H9 (cell line): ENCODE measurements around the gene ITGB3. TPM values are rescaled to one million over a fixed set of nuclear protein-coding genes. Genes with fewer than 3 reads are reported as not detected.

Experiments used
- DNase-seq: peaks from one replicate; pipeline ENCODE4 v3.0.0-alpha.2; 2017
- H2AFZ ChIP-seq: one replicate; pipeline ENCODE4 v1.6.1; 2013; ENCODE audit warnings: mild to moderate bottlenecking, low read length, control low read depth, moderate library complexity
- H2AK5ac ChIP-seq: 2 replicates; pipeline ENCODE4 v1.6.1; 2013; ENCODE audit warnings: low read length, control low read depth, mixed read lengths; ENCODE audit not compliant: insufficient read length
- H2BK120ac ChIP-seq: one replicate; pipeline ENCODE4 v1.6.1; 2013; ENCODE audit warnings: low read depth, mild to moderate bottlenecking, low read length, control low read depth, inconsistent platforms; ENCODE audit not compliant: poor library complexity, severe bottlenecking
- H2BK12ac ChIP-seq: 2 replicates; pipeline ENCODE4 v1.6.1; 2013; ENCODE audit warnings: low read length, control low read depth, mixed read lengths, low read depth; ENCODE audit not compliant: insufficient read length
- H2BK15ac ChIP-seq: 2 replicates; pipeline ENCODE4 v1.6.1; 2013; ENCODE audit warnings: low read depth, low read length, control low read depth
- H2BK20ac ChIP-seq: one replicate; pipeline ENCODE4 v1.6.1; 2013; ENCODE audit warnings: low read depth, mild to moderate bottlenecking, low read length, control low read depth, inconsistent platforms; ENCODE audit not compliant: poor library complexity, severe bottlenecking
- H2BK5ac ChIP-seq: 2 replicates; pipeline ENCODE4 v1.6.1; 2013; ENCODE audit warnings: low read length, control low read depth, mixed read lengths; ENCODE audit not compliant: insufficient read length
- H3K14ac ChIP-seq: 2 replicates; pipeline ENCODE4 v1.6.1; 2013; ENCODE audit warnings: low read length, control low read depth; ENCODE audit not compliant: insufficient read depth
- H3K18ac ChIP-seq: 2 replicates; pipeline ENCODE4 v1.6.1; 2013; ENCODE audit warnings: low read depth, mild to moderate bottlenecking, mixed read lengths, low read length, control low read depth; ENCODE audit not compliant: insufficient read length
- H3K23ac ChIP-seq: 2 replicates; pipeline ENCODE4 v1.6.1; 2013; ENCODE audit warnings: low read length, control low read depth, mixed read lengths, low read depth; ENCODE audit not compliant: insufficient read length
- H3K23me2 ChIP-seq: 2 replicates; pipeline ENCODE4 v1.6.1; 2013; ENCODE audit warnings: low read depth, mild to moderate bottlenecking, mixed read lengths, low read length, control low read depth; ENCODE audit not compliant: insufficient read length, poor library complexity, severe bottlenecking
- H3K27ac ChIP-seq: 2 replicates; pipeline ENCODE4 v1.5.1; 2013; ENCODE audit warnings: low read length, control low read depth, mixed read lengths, low read depth; ENCODE audit not compliant: insufficient read length
- H3K27me3 ChIP-seq: 2 replicates; pipeline ENCODE4 v1.6.1; 2013; ENCODE audit warnings: low read length, control low read depth, inconsistent platforms; ENCODE audit not compliant: insufficient read depth
- H3K4ac ChIP-seq: 2 replicates; pipeline ENCODE4 v1.6.1; 2013; ENCODE audit warnings: low read depth, mild to moderate bottlenecking, control low read depth, inconsistent platforms, low read length, moderate library complexity
- H3K4me1 ChIP-seq: 2 replicates; pipeline ENCODE4 v1.6.1; 2013; ENCODE audit warnings: low read length, control low read depth, inconsistent platforms; ENCODE audit not compliant: insufficient read depth
- H3K4me2 ChIP-seq: 2 replicates; pipeline ENCODE4 v1.6.1; 2013; ENCODE audit warnings: low read length, control low read depth, mixed read lengths; ENCODE audit not compliant: insufficient read length, insufficient read depth
- H3K56ac ChIP-seq: 2 replicates; pipeline ENCODE4 v1.6.1; 2013; ENCODE audit warnings: low read depth, mild to moderate bottlenecking, mixed read lengths, low read length, control low read depth; ENCODE audit not compliant: insufficient read length
- H3K79me1 ChIP-seq: 2 replicates; pipeline ENCODE4 v1.6.1; 2013; ENCODE audit warnings: low read depth, mild to moderate bottlenecking, moderate library complexity, low read length, control low read depth, inconsistent platforms; ENCODE audit not compliant: insufficient read depth, poor library complexity, severe bottlenecking
- H3K79me2 ChIP-seq: 2 replicates; pipeline ENCODE4 v1.6.1; 2013; ENCODE audit warnings: low read length, control low read depth, inconsistent platforms; ENCODE audit not compliant: insufficient read depth
- H3K9ac ChIP-seq: 2 replicates; pipeline ENCODE4 v1.6.1; 2013; ENCODE audit warnings: low read length, control low read depth, mixed read lengths; ENCODE audit not compliant: insufficient read length; ENCODE audit errors: extremely low read depth
- H3K9me3 ChIP-seq: one replicate; pipeline ENCODE4 v1.6.1; 2013; ENCODE audit warnings: low read depth, low read length, inconsistent platforms; ENCODE audit not compliant: control insufficient read depth
- H3T11ph ChIP-seq: one replicate; pipeline ENCODE4 v1.6.1; 2013; ENCODE audit warnings: mild to moderate bottlenecking, low read length, control low read depth, inconsistent platforms
- H4K20me1 ChIP-seq: one replicate; pipeline ENCODE4 v1.6.1; 2013; ENCODE audit not compliant: control insufficient read depth, insufficient read length, insufficient read depth
- H4K5ac ChIP-seq: 2 replicates; pipeline ENCODE4 v1.6.1; 2013; ENCODE audit warnings: low read depth, mild to moderate bottlenecking, mixed read lengths, low read length, control low read depth; ENCODE audit not compliant: insufficient read length
- H4K8ac ChIP-seq: replicated peaks from 2 replicates; pipeline ENCODE4 v1.6.1; 2013; ENCODE audit warnings: low read length, control low read depth, mixed read lengths, low read depth; ENCODE audit not compliant: insufficient read length
- H4K91ac ChIP-seq: 2 replicates; pipeline ENCODE4 v1.6.1; 2013; ENCODE audit warnings: low read depth, mild to moderate bottlenecking, moderate library complexity, mixed read lengths, low read length, control low read depth; ENCODE audit not compliant: insufficient read length
- H3K27ac Mint-ChIP-seq, 3 experiments: 2 replicates in 2 of 3; 3 replicates in 1 of 3; pipeline ENCODE4 v1.8.0; 2020 to 2021; ENCODE audit warnings: mixed read lengths in 3 of 3, mild to moderate bottlenecking in 1 of 3, moderate library complexity in 1 of 3
- H3K27me3 Mint-ChIP-seq: 2 replicates; pipeline ENCODE4 v1.8.0; 2021; ENCODE audit warnings: low read depth, mild to moderate bottlenecking, moderate library complexity, mixed read lengths
- H3K36me3 Mint-ChIP-seq, 3 experiments: 2 replicates in 2 of 3; 3 replicates in 1 of 3; pipeline ENCODE4 v1.8.0; 2020 to 2021; ENCODE audit warnings: low read depth in 3 of 3, mixed read lengths in 3 of 3; ENCODE audit not compliant: insufficient read depth in 1 of 3
- H3K4me1 Mint-ChIP-seq, 2 experiments: 2 replicates each; pipeline ENCODE4 v1.8.0; 2020; ENCODE audit warnings: mixed read lengths in 2 of 2
- H3K4me3 Mint-ChIP-seq, 2 experiments: 2 replicates in 1 of 2; 3 replicates in 1 of 2; pipeline ENCODE4 v1.8.0; 2020 to 2021; ENCODE audit warnings: mild to moderate bottlenecking in 2 of 2, mixed read lengths in 2 of 2, moderate library complexity in 1 of 2
- H3K9me3 Mint-ChIP-seq, 2 experiments: 2 replicates in 1 of 2; 3 replicates in 1 of 2; pipeline ENCODE4 v1.8.0; 2020; ENCODE audit warnings: mild to moderate bottlenecking in 2 of 2, mixed read lengths in 2 of 2, moderate library complexity in 1 of 2
- WGBS: extraction: QIAGEN DNeasy Blood & Tissue Kit; methylation state at CpG from one replicate; pipeline ENCODE4 v1.1.7; 2013; ENCODE audit warnings: missing lambda C conversion rate, low lambda C conversion rate, mixed read lengths; ENCODE audit not compliant: insufficient read length; ENCODE audit errors: extremely low coverage; 5-methylcytosine and 5-hydroxymethylcytosine counted together
- total RNA-seq: library from RNA; stranded (reverse); gene quantifications from 2 replicates; pipeline ENCODE4 v1.2.1, GENCODE V29; 2021
- TF ChIP-seq, protein P1 (sequence below): fragments of 200-600 bp; sonication (generic); conservative IDR thresholded peaks from 3 replicates; pipeline ENCODE4 v1.8.0; 2021; ENCODE audit warnings: antibody characterized with exemption, mild to moderate bottlenecking

The ITGB3 gene
- total RNA-seq, 1 experiment from 2014 or later = not detected

DNA sequence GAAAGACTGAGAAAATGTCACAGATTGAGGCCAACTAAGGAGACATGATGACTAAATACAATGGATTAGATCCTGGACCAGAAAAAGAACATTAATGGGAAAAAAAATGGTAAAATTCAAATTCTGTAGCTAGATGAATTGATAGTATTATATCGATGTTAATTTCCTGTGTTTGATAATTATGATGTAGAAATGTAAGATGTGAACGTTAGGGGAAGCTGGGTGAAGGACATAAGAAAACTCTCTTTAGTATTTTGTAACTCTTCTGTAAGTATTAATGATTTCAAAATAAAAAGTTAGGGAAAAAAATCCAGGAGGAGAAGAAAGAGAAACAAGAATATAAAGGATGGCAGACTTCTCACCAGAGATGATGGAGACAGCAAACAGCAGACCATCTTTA lies 2.8 kb upstream of the ITGB3 start:
- Mint-ChIP-seq H3K9me3 (peaks cover 0 to 10% of the 10 kb centered on the region in 2 experiments; a peak in 3 of 5 replicates), H3K27ac (no peak overlapping the region), H3K36me3 (peaks cover 0 to 2% (median 0%) of the 10 kb centered on the region in 3 experiments; a peak in 2 of 7 replicates), H3K27me3 (peaks cover 37% of the 10 kb centered on the region), H3K4me1 (peaks cover 28% of the 10 kb centered on the region in 2 experiments), H3K4me3 (no peak overlapping the region)
- H2BK120ac ChIP-seq = no peak overlapping the region
- no peak overlapping the region for H4K91ac ChIP-seq
- no peak overlapping the region for H2BK20ac ChIP-seq
- no peak overlapping the region for H2BK5ac ChIP-seq
- no peak overlapping the region for H3K56ac ChIP-seq
- no peak overlapping the region for H3T11ph ChIP-seq
- no peak overlapping the region for H4K5ac ChIP-seq
- no peaks in the 10 kb centered on the region for H3K79me2 ChIP-seq
- H3K4me1 ChIP-seq = peaks cover 6% of the 10 kb centered on the region; the same call in 1 of the 2 replicates
- no peak overlapping the region for H2AK5ac ChIP-seq
- DNase-seq = no peak
- 100% methylated on average over 2 of the region's 2 CpGs for WGBS
- peaks cover 10% of the 10 kb centered on the region for H3K23me2 ChIP-seq
- no peak overlapping the region for H3K4me2 ChIP-seq
- H3K18ac ChIP-seq = no peak overlapping the region
- TF ChIP-seq, protein P1, sequence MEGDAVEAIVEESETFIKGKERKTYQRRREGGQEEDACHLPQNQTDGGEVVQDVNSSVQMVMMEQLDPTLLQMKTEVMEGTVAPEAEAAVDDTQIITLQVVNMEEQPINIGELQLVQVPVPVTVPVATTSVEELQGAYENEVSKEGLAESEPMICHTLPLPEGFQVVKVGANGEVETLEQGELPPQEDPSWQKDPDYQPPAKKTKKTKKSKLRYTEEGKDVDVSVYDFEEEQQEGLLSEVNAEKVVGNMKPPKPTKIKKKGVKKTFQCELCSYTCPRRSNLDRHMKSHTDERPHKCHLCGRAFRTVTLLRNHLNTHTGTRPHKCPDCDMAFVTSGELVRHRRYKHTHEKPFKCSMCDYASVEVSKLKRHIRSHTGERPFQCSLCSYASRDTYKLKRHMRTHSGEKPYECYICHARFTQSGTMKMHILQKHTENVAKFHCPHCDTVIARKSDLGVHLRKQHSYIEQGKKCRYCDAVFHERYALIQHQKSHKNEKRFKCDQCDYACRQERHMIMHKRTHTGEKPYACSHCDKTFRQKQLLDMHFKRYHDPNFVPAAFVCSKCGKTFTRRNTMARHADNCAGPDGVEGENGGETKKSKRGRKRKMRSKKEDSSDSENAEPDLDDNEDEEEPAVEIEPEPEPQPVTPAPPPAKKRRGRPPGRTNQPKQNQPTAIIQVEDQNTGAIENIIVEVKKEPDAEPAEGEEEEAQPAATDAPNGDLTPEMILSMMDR = no peak
- H2BK12ac ChIP-seq = no peak overlapping the region
- H3K14ac ChIP-seq = no peak overlapping the region
- H3K27ac ChIP-seq = no peak overlapping the region
- no peak overlapping the region for H2AFZ ChIP-seq
- H4K8ac ChIP-seq = no peak overlapping the region
- H3K4ac ChIP-seq = no peak overlapping the region
- peaks cover 17% of the 10 kb centered on the region; the same call in 1 of the 2 replicates for H3K27me3 ChIP-seq
- no peaks in the 10 kb centered on the region for H3K79me1 ChIP-seq
- H2BK15ac ChIP-seq = no peak overlapping the region
- H3K9ac ChIP-seq = no peak overlapping the region
- no peak overlapping the region for H3K23ac ChIP-seq
- H3K9me3 ChIP-seq = no peaks in the 10 kb centered on the region
- no peaks in the 10 kb centered on the region for H4K20me1 ChIP-seq
